Heart right ventricle (tissue), 16 donors: ENCODE results near the gene HKDC1. TPM values are rescaled to one million over a fixed set of nuclear protein-coding genes. Genes with fewer than 3 reads are reported as not detected.
A peak's percentile ranks its signal among the peaks of the same experiment; 100 is the strongest.

Source experiments
- ATAC-seq, 8 donors: fragments of 200-7000 bp; cut with Tn5 transposase; one replicate each; pipeline ENCODE4 v1.9.1; 2020; ENCODE audit warnings: mild to moderate bottlenecking in 8 of 8, moderate library complexity in 8 of 8, moderate number of reproducible peaks in 1 of 8
- DNase-seq, 2 donors: peaks; one replicate each; pipeline ENCODE4 v3.0.0-alpha.2; 2020
- H3K27ac ChIP-seq, 10 donors: fragments of 200-600 bp; sonication (generic) in 2 of 10; one replicate each; pipeline versions ENCODE4 v1.5.0 to v1.8.0; 2020 to 2022; ENCODE audit warnings: mild to moderate bottlenecking in 3 of 10
- H3K27me3 ChIP-seq, 7 donors: fragments of 200-600 bp; one replicate each; pipeline ENCODE4 v1.8.0; 2021 to 2022; ENCODE audit warnings: mild to moderate bottlenecking in 2 of 7
- H3K36me3 ChIP-seq, 9 donors: fragments of 200-600 bp; sonication (generic) in 1 of 9; one replicate each; pipeline versions ENCODE4 v1.5.0 to v1.8.0; 2020 to 2022; ENCODE audit warnings: mild to moderate bottlenecking in 2 of 9
- H3K4me1 ChIP-seq, 9 donors: fragments of 200-600 bp; sonication (generic) in 1 of 9; one replicate each; pipeline versions ENCODE4 v1.5.0 to v1.8.0; 2020 to 2022; ENCODE audit warnings: mild to moderate bottlenecking in 4 of 9
- H3K4me3 ChIP-seq, 10 donors: fragments of 200-600 bp; sonication (generic) in 2 of 10; one replicate each; pipeline versions ENCODE4 v1.5.0 to v1.8.0; 2020 to 2022; ENCODE audit warnings: mild to moderate bottlenecking in 7 of 10, moderate library complexity in 2 of 10
- H3K9me3 ChIP-seq, 11 donors: fragments of 200-600 bp in 10 of 11; sonication (generic) in 2 of 11; one replicate each; pipeline versions ENCODE4 v1.5.0 to v1.8.0; 2013 to 2022; ENCODE audit warnings: mild to moderate bottlenecking in 2 of 11, control low read depth in 1 of 11, moderate library complexity in 1 of 11
- CTCF ChIP-seq, 9 donors: fragments of 200-600 bp; sonication (generic) in 2 of 9; IDR thresholded peaks; one replicate each; pipeline versions ENCODE4 v1.5.0 to v1.8.0; 2021 to 2022; ENCODE audit warnings: antibody characterized with exemption in 9 of 9, mild to moderate bottlenecking in 5 of 9, moderate library complexity in 1 of 9
- WGBS, 2 donors: extraction: QIAGEN DNeasy Blood & Tissue Kit; methylation state at CpG; one replicate each; pipeline ENCODE4 v1.1.7; 2013; ENCODE audit warnings: inconsistent platforms in 1 of 2; 5-methylcytosine and 5-hydroxymethylcytosine counted together
- intact Hi-C, 10 donors: fragments of 100-400 bp; cut with DNase I; formaldehyde crosslinking; loops; one replicate each; pipeline versions ENCODE4 v1.11.1 to v1.14.2; 2022
- polyA plus RNA-seq, 2 donors: library from polyadenylated mRNA; stranded (reverse); fragments of 200-250 nt; gene quantifications; one replicate each; pipeline ENCODE4 v1.2.3, GENCODE V29; 2013
- total RNA-seq, 10 donors: library from RNA; stranded (reverse); fragmentation: NEBNext Ultra II Directional in 3 of 10; extraction: Animal tissue kit (Norgen Biotek cat#: 25700) in 3 of 10; gene quantifications; one replicate each; pipeline versions ENCODE4 v1.2.1 to v1.2.4, GENCODE V29; 2021 to 2023
- donor health status: Arrhythmogenic right ventricular cardiomyopathy.
- donor health status: ischemic (EF 13 %, LVEDD 7.1; RV severe dilation, severe dysfunction).
- donor health status: healthy with polysubstance abuse.
- donor health status: DM: no; HTN: yes; CAD: no.
- donor health status: DM: no; HTN: no; CAD: no.
- donor health status: ischemic (EF 25% LVEDD 6.9; RV normal size, moderate dysfunction).
- donor health status: ischemic (EF 25% LVEDD 5.7; RV mildly dilated, moderate dysfunction).
- donor health status: healthy.
- donor health status: DM: yes; HTN: yes; CAD: no.
- donor health status: Ischemic cardiomyopathy.
- donor health status: ischemic (EF 35%, LVEDD 5.7; RV mildly dilated, moderate dysfunction).
- donor health status: nonischemic (EF 11% LVEDD 7.7; RV severe dilation, severe dysfunction).
- donor health status: DM: yes; HTN: yes; CAD: no.
- donor health status: PGD.
- donor health status: ischemic (EF 29% LVEDD 5.4; RV normal size, mild dysfunction).
- donor health status: nonischemic (EF 23%, LVEDD 6.1; RV moderate dilation, normal function).

HKDC1 gene
- total and polyA plus RNA-seq, 12 donors: 0.03 to 0.07 TPM; not detected in 10

GRCh38 chr10:69316313-69317059, 96.4 kb downstream of the HKDC1 start:
- Histone ChIP-seq H3K4me1 (peaks cover 4 to 49% (median 36%) of the 10 kb centered on the region in 9 donors), H3K27me3 (no peaks in the 10 kb centered on the region), H3K36me3 (peaks cover 0 to 5% (median 0%) of the 10 kb centered on the region in 9 donors), H3K4me3 (no peak overlapping the region), H3K9me3 (no peaks in the 10 kb centered on the region), H3K27ac (peak overlapping the region in 4 of 10 donors; percentile 11 to 46 (median 24))
- DNase-seq (no peak), ATAC-seq (no peak)
- intact Hi-C loops: loop anchor here in 7 of 10 donors (5.0 to 10.0 kb wide), 8 partner anchors 46 to 91 kb away; no protein-coding TSS in a partner anchor
- WGBS, 2 donors: 71 to 72% methylated on average over 6 of the region's 6 CpGs
- TF ChIP-seq CTCF (IDR thresholded peaks at IDR 0.05): no peak

Other genes starting within 250 kb of the HKDC1 start
- gene KIFBP, start 231.5 kb upstream of the HKDC1 start, total RNA-seq: 10 to 100 TPM; 42.3 to 67.9 (median 53.2) TPM
- 10 to 100 TPM; 16.7 to 37.9 TPM for gene KIFBP, start 231.5 kb upstream of the HKDC1 start, polyA plus RNA-seq
- 100 to 1,000 TPM in 1 of 10 donors, 10 to 100 TPM in 9; 30.0 to 156 (median 51.8) TPM for gene SRGN, start 132.2 kb upstream of the HKDC1 start, total RNA-seq
- 10 to 100 TPM; 23.1 to 99.2 TPM for gene SRGN, start 132.2 kb upstream of the HKDC1 start, polyA plus RNA-seq
- 10 to 100 TPM; 30.0 to 43.8 (median 35.2) TPM for gene VPS26A, start 96.2 kb upstream of the HKDC1 start, total RNA-seq
- 10 to 100 TPM; 15.9 to 20.0 TPM for gene VPS26A, start 96.2 kb upstream of the HKDC1 start, polyA plus RNA-seq
- gene SUPV3L1, start 40.1 kb upstream of the HKDC1 start, total RNA-seq: 10 to 100 TPM; 32.9 to 49.4 (median 38.0) TPM
- gene SUPV3L1, start 40.1 kb upstream of the HKDC1 start, polyA plus RNA-seq: 100 to 1,000 TPM in 1 of 2 donors, 10 to 100 TPM in 1; 23.8 to 139 TPM
- 100 to 1,000 TPM; 178 to 322 (median 239) TPM for gene HK1, start 58.2 kb downstream of the HKDC1 start, total RNA-seq
- gene HK1, start 58.2 kb downstream of the HKDC1 start, polyA plus RNA-seq: 100 to 1,000 TPM in 1 of 2 donors, 10 to 100 TPM in 1; 51.9 to 161 TPM
- under 1 TPM in 8 of 10 donors, not detected in 2; 0.15 to 0.93 (median 0.25) TPM for gene TACR2, start 196.6 kb downstream of the HKDC1 start, total RNA-seq
- gene TACR2, start 196.6 kb downstream of the HKDC1 start, polyA plus RNA-seq: under 1 TPM in 1 of 2 donors, not detected in 1; 0.13 TPM
- 10 to 100 TPM in 5 of 10 donors, 1 to 10 TPM in 5; 5.0 to 16.5 (median 9.4) TPM for gene TSPAN15, start 231.1 kb downstream of the HKDC1 start, total RNA-seq
- gene TSPAN15, start 231.1 kb downstream of the HKDC1 start, polyA plus RNA-seq: 10 to 100 TPM; 15.4 to 18.2 TPM